Neutrophil (primary cell): Measurements from ENCODE around the gene DCC.

Experiments used
- H3K27ac ChIP-seq: fragments of 200-600 bp; sonication (generic); 2 replicates; pipeline ENCODE4 v1.5.1; 2016; ENCODE audit warnings: mild to moderate bottlenecking, moderate library complexity
- H3K27me3 ChIP-seq: fragments of 200-600 bp; sonication (generic); 2 replicates; pipeline ENCODE4 v1.6.0; 2016; ENCODE audit warnings: mild to moderate bottlenecking
- H3K36me3 ChIP-seq: fragments of 200-600 bp; sonication (generic); 2 replicates; pipeline ENCODE4 v1.5.1; 2017
- H3K4me1 ChIP-seq, 2 experiments: fragments of 200-600 bp in 1 of 2; sonication (generic) in 1 of 2; 1 replicate in 1 of 2; 2 replicates in 1 of 2; pipeline versions ENCODE4 v1.5.1 to v1.6.1; 2013 to 2016; ENCODE audit warnings: low read depth in 1 of 2, low read length in 1 of 2, mild to moderate bottlenecking in 1 of 2, moderate library complexity in 1 of 2; ENCODE audit not compliant: control insufficient read depth in 1 of 2, insufficient read depth in 1 of 2
- H3K4me3 ChIP-seq, 2 experiments: fragments of 200-600 bp in 1 of 2; sonication (generic) in 1 of 2; 1 replicate in 1 of 2; 2 replicates in 1 of 2; pipeline ENCODE4 v1.5.1; 2013 to 2016; ENCODE audit warnings: low read depth in 1 of 2, low read length in 1 of 2, mild to moderate bottlenecking in 1 of 2, moderate library complexity in 1 of 2
- H3K9me3 ChIP-seq: fragments of 200-600 bp; sonication (generic); 2 replicates; pipeline ENCODE4 v1.5.1; 2016
- CTCF ChIP-seq: fragments of 200-600 bp; sonication (generic); IDR thresholded peaks from 2 replicates; pipeline ENCODE4 v1.5.1; 2016; ENCODE audit warnings: antibody characterized with exemption

Gene DCC

GRCh38 chr18:52537261-52537660 is 197.3 kb downstream of the DCC start:
- Histone ChIP-seq H3K27ac (no peak overlapping the region), H3K36me3 (no peaks in the 10 kb centered on the region), H3K27me3 (no peaks in the 10 kb centered on the region), H3K9me3 (no peaks in the 10 kb centered on the region), H3K4me3 (no peak overlapping the region), H3K4me1 (no peaks in the 10 kb centered on the region)
- no peak for TF ChIP-seq CTCF

- H3K27me3 ChIP-seq = no peaks in the 10 kb centered on the region
- no peak for TF ChIP-seq CTCF
- no peaks in the 10 kb centered on the region for H3K4me1 ChIP-seq
- H3K27ac ChIP-seq = no peak overlapping the region
- H3K4me3 ChIP-seq = no peak overlapping the region
- no peaks in the 10 kb centered on the region for H3K9me3 ChIP-seq
- H3K36me3 ChIP-seq = no peaks in the 10 kb centered on the region
Measured at GRCh38 chr18:52541056-52541455, 201.1 kb downstream of the DCC start.

- TF ChIP-seq CTCF = no peak
- Histone ChIP-seq H3K27me3 (no peaks in the 10 kb centered on the region), H3K4me3 (no peak overlapping the region), H3K36me3 (no peaks in the 10 kb centered on the region), H3K27ac (no peak overlapping the region), H3K9me3 (no peaks in the 10 kb centered on the region), H3K4me1 (no peaks in the 10 kb centered on the region)
Measured at GRCh38 chr18:52544086-52544485, 204.1 kb downstream of the DCC start.

- no peaks in the 10 kb centered on the region for H3K9me3 ChIP-seq
- no peaks in the 10 kb centered on the region for H3K27me3 ChIP-seq
- H3K36me3 ChIP-seq = no peaks in the 10 kb centered on the region
- H3K27ac ChIP-seq = no peak overlapping the region
- H3K4me1 ChIP-seq = no peaks in the 10 kb centered on the region
- no peak for TF ChIP-seq CTCF
- no peak overlapping the region for H3K4me3 ChIP-seq
Measured at GRCh38 chr18:52546686-52547346, 206.8 kb downstream of the DCC start.

- no peaks in the 10 kb centered on the region for H3K9me3 ChIP-seq
- H3K4me3 ChIP-seq = no peak overlapping the region
- H3K27ac ChIP-seq = no peak overlapping the region
- no peak for TF ChIP-seq CTCF
- H3K36me3 ChIP-seq = no peaks in the 10 kb centered on the region
- H3K27me3 ChIP-seq = no peaks in the 10 kb centered on the region
- H3K4me1 ChIP-seq = no peaks in the 10 kb centered on the region
Measured at GRCh38 chr18:52553441-52553840, 213.4 kb downstream of the DCC start.
